H1 (cell line): ENCODE data around the gene KDR. TPM values are rescaled to one million over a fixed set of nuclear protein-coding genes. Genes with fewer than 3 reads are reported as not detected.

Experiments
- GABPA ChIP-seq: IDR thresholded peaks from 2 replicates; pipeline ENCODE4 v1.6.1; 2011; ENCODE audit warnings: mild to moderate bottlenecking, low read length, moderate library complexity, borderline replicate concordance; ENCODE audit not compliant: insufficient read depth
- KDM1A ChIP-seq: fragments of 200-600, 300-600 bp; sonication (generic); IDR thresholded peaks from 2 replicates; pipeline ENCODE4 v1.7.1; 2016; ENCODE audit warnings: mild to moderate bottlenecking, low read length, borderline replicate concordance
- KDM4A ChIP-seq: IDR thresholded peaks from one replicate; pipeline ENCODE4 v1.7.1; 2012; ENCODE audit warnings: low read depth, mild to moderate bottlenecking, moderate library complexity, low read length, inconsistent platforms; ENCODE audit not compliant: severe bottlenecking
- PHF8 ChIP-seq: fragments of 200-600 bp; sonication (generic); conservative IDR thresholded peaks from 2 replicates; pipeline ENCODE4 v1.7.1; 2012; ENCODE audit warnings: low read depth, mild to moderate bottlenecking, inconsistent platforms, low read length, moderate library complexity
- POLR2A ChIP-seq, 2 experiments: IDR thresholded peaks; 1 replicate in 1 of 2; 2 replicates in 1 of 2; pipeline ENCODE4 v1.6.1; 2011; ENCODE audit warnings: low read depth in 2 of 2, low read length in 2 of 2, mild to moderate bottlenecking in 2 of 2; ENCODE audit errors: control extremely low read depth in 1 of 2
- RXRA ChIP-seq: IDR thresholded peaks from 2 replicates; pipeline ENCODE4 v1.6.1; 2011; ENCODE audit warnings: low read depth, mild to moderate bottlenecking, low read length, moderate library complexity; ENCODE audit not compliant: insufficient read depth
- SAP30 ChIP-seq: fragments of 300-600 bp; sonication (generic); IDR thresholded peaks from 2 replicates; pipeline ENCODE4 v1.7.1; 2012; ENCODE audit warnings: low read length, moderate library complexity, mild to moderate bottlenecking, inconsistent platforms; ENCODE audit not compliant: insufficient read depth, insufficient replicate concordance
- SIX5 ChIP-seq: IDR thresholded peaks from 2 replicates; pipeline ENCODE4 v1.6.1; 2011; ENCODE audit warnings: mild to moderate bottlenecking, low read depth, low read length
- polyA plus RNA-seq, 7 experiments: library from polyadenylated mRNA; depleted of rRNA in 3 of 7; stranded (reverse) in 5 of 7; unstranded in 2 of 7; fragments of >200 nt in 5 of 7; fragments of 200-250 nt in 2 of 7; gene quantifications; 1 replicate in 5 of 7; 2 replicates in 1 of 7; 4 replicates in 1 of 7; pipeline versions ENCODE4 v1.2.1 to v1.2.3, GENCODE V29; 2011 to 2013; ENCODE audit warnings: missing spikeins in 2 of 7, mixed read lengths in 2 of 7
- total RNA-seq: library from RNA; stranded (reverse); fragmentation: NEBNext Ultra II Directional; extraction: Animal tissue kit (Norgen Biotek cat#: 25700); gene quantifications from 2 replicates; pipeline ENCODE4 v1.2.1, GENCODE V29; 2021

Gene KDR
- total and polyA plus RNA-seq, 2 of the 8 experiments (the other 6 are each of a cell fraction or from before 2014, with no cell fraction given): 69.3 to 106 TPM

GRCh38 chr4:55123791-55124190, 1.6 kb downstream of the KDR start (continued):
- TF ChIP-seq PHF8 (no peak), RXRA (no peak), KDM4A (no peak), GABPA (no peak), KDM1A (no peak), POLR2A (IDR thresholded peaks at IDR 0.05; ENCODE audit: control extremely low read depth in 1 of 2, low read depth in 2 of 2, low read length in 2 of 2) (no peak), SAP30 (no peak), SIX5 (no peak)
- TF ChIP-seq, all 59 proteins: peak for 0
